Cerebellar cortex (tissue), 1 donor: ENCODE data around the gene GDPD4.

Experiments
- DNase-seq: peaks from one replicate; pipeline ENCODE4 v3.0.0-alpha.2; 2015; ENCODE audit warnings: low spot score

GDPD4 gene

DNA sequence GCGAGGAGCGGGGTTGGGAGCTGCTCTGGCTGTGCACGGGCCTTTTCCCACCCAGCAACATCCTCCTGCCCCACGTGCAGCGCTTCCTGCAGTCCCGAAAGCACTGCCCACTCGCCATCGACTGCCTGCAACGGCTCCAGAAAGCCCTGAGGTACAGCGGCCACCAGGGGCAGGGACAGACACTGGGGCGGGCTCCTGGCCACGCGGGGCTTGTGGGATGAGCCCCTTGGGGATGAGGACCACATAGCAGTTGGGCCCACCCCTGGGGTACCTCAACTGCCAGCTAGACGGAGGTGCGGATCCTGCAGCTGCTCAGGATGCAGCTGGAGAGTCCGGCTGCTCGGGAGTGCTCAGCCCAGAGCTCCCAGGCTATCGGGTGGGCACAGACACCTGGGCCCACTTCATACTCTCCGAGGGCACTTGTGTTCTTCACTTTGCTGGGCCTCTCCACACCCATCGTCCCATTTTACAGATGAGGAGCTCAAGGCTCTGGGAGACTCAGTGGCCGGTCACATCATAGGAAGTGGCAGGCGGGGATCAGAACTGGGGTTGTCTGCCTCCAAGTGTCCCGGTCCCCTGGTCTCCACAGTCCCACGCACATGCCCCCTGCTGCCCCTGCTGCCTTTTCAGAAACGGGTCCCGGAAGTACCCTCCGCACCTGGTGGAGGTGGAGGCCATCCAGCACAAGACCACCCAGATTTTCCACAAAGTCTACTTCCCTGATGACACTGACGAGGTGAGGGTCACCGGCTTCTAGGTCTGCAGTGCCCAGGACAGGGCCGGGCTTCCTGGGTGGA, 95.8 kb downstream of the GDPD4 start:
- no peak for DNase-seq

DNA sequence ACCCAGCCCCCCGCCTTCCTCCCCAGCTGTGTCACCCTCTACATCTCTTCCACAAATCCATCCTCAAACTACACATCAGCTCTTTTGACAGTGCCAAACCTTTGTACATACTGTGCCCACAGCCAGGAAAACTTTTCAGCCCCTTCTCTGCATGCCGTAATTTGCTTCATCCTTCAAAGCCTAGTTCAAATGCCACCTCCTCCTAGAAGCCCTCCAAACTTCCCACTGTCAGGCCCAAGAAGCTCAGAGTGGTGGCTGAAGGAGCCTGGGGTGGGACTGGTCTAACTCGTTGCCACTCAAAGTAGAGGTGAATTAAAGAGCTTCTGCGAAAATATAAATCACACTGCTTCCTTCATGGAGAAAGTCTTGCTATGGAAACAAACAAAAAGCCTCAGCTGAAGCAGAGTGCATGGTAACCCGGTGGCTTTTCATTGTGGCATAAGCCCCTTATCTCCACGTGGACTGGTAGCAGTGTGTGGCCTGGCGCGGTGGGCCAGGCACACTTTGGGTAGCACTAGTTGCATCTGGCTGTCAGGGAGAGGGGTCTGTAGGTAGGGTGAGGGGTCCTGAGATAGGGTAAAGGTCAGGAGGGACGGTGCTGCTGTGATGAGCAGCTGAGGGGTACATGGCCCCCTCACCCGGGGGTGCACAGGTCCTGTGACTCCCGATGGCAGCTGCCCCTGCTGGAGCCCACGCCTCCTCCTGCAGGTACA, 96.6 kb downstream of the GDPD4 start:
- no peak for DNase-seq

DNA sequence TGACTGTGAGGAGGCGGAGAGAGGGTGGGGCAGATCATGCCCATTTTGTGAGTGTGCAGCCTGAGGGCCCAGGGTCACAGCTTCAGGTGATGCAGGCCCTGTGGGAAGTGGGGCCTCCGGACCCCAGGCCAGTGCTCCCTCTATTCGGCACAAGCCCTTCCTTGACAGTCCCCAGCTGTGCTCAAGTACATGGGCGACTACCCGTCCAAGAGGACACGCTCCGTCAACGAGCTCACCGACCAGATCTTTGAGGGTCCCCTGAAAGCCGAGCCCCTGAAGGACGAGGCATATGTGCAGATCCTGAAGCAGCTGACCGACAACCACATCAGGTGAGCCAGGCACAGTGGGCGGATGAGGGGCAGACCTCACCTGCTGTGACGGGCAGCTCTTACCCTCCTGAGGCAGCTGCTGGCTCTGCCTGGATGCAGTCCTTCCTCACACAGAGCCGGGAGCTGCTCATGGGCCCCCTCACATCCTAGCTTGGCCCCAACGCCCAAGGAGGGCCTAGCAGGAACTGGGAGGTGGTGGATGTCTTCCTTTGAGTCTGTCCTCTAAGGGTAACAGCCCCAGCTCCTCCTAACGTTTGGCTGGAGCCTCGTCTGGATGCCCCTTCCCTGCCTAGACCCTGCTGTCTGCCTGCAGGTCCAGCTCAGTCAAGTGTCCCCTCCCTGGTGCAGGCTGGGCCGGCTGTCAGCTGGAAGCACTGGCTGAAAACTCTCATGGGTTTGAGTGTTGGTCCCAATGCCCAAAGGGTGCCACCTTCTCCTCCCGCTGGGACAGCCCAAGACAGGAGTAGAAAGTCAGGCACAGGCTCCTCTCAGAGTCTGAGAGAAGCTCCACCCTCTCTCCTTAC, 97.4 kb downstream of the GDPD4 start:
- no peak for DNase-seq

DNA sequence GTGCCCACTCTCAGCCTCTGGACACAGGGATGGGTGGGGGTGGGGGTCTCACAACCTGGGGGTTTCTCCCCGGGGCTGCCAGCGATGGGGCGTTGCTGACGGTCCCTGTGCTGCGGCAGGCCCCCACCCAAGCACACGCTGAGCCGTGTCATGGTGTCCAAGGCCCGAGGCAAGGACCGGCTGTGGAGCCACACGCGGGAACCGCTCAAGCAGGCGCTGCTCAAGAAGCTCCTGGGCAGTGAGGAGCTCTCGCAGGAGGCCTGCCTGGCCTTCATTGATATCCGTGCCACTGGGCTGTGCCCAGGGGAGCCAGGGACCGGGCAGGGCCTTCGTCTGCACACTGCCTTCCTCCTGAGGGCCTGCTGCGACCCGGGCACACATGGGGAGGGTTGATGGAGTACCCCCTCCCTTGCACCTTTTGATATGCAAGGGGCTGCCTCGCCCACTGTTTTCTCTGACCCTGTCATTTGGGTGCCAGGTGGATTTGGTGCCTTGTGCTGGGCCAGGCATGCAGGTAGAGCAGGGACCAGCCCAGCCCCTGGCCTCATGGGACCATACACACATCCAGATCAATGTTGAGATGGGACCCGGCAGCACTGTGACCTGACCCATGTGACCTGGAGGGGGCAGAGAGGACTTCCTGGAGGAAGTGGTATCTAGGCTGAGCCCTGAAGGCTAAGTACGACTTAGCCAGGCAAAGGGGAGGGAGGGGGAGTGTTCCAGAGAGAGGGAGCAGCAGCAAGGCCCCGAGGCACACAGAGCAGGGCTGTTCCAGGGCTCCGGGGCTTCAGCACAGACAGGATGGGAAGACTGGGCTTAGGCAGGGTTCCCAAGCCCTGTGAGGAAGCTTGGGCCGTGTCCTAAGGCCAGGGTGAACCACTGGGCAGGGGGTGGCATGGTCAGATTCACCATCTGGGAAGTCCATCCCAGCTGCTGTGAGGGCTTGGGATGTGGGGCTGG, 98.3 kb downstream of the GDPD4 start:
- DNase-seq: no peak

DNA sequence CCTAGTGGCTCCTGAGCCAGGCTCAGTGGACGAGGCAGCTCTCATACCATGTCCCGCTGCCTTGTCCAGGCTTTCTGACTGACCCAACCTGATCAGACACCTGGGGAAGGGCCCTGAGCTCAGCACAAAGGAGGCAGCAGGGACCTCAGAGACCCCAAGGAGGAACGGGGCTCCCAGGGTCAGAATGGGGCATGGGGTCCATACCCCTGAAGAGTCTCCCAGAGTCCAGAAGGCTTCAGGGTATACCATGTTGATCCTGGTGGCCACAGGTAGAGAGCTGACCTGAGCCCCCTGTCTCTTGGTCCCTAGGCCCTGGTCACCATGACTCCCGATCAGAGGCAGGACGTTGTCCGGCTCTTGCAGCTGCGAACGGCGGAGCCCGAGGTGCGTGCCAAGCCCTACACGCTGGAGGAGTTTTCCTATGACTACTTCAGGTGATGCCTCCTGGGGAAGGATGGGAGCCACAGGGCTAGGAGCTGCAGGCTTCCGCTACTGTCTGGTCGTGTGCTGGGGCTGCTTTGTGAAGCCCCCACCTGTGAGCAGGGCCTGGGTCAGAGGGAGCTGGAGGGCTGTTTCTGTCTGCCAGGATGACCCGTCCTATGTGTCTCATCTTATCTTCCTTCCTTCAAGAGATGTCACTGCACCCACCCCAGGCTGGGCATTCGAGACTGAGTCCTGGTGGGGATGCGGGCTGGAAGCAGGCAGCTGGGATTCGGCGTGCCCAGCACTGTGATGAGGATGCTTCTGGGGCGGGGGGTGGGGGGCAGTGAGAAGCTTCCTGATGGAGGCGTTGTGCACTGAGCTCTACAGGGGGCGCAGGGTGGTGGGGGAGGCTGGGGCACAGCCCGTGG, 99.3 kb downstream of the GDPD4 start:
- no peak for DNase-seq

DNA sequence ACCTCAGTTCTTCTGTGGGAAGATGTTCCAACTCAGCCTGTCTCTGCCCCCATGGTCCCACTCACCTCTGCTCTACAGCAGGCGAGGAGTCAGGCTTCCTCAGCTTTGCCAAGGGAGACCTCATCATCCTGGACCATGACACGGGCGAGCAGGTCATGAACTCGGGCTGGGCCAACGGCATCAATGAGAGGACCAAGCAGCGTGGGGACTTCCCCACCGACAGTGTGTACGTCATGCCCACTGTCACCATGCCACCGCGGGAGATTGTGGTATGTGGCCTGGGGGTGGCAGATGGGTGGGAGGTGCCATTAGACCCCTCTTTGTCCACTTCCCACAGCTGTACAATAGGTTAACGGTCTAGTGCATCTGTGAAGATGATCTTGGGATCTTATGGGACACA, 100.1 kb downstream of the GDPD4 start:
- DNase-seq: no peak

DNA sequence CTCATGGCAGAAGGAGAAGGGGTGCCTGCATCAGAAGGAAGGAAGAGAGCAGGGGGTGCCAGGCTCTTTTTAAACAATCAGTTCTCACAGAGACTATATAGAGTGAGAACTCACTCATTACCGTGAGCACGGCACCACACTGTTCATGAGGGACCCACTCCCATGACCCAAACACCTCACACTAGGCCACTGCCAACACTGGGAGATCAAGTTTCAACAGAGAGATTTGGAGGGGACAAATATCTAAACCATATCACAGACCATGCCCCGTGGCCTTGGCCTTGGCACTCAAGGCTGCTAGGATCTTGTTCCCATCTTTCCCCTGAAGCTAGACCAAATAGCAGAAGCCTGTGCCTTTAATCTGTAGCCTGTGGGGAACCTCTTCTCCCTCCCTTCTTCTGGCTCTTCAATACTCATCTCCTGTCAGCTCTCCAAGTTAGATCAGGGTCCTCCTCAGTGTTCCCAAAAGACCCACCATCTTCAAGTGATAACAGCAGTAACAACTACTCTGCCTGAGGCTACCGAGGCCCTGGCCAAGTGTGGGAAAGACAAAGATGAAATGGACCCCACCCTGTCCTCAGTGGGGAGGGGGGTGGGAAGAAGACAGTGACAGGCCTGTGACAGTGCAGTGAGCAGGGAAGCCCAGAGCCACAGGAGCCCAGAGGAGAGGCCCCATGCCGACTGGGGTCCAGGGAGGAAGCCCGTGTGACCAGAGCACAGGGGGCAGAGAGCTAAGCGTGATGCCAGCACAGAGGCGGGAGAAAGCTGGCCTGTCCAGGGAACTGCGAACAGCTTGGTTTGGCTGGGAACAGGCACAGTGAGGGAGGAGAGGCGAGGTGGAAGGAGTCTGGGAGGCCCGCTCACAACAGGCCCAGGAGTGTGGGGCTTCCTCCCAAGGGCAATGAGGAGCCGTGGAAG, 100.9 kb downstream of the GDPD4 start:
- DNase-seq: no peak

DNA sequence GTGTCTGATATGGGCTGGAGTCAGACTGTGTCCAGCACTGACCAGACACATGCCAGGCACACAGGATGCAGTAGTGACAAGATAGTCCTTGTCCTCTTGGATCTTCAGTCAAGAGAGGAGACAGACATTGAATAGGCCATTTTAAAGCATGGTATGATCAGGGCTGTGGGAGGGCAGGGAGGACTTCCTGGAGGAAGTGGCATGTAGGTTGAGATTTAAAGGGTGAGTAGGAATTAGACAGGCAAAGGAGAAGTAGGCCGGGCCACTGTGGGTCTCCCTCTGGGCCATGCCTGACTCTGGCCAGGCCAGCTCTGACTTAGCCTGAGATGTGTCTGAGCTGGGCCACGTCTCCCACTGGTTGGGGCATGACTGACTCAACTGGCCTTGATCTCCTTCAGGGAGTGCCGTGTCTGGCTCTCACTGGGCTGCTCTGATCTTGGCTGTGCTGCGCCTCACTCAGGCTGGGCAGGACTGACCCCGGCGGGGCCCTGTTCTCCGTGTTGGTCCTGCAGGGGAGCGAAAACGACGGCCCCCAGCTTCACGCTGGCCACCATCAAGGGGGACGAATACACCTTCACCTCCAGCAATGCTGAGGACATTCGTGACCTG, 102.2 kb downstream of the GDPD4 start:
- DNase-seq: no peak

DNA sequence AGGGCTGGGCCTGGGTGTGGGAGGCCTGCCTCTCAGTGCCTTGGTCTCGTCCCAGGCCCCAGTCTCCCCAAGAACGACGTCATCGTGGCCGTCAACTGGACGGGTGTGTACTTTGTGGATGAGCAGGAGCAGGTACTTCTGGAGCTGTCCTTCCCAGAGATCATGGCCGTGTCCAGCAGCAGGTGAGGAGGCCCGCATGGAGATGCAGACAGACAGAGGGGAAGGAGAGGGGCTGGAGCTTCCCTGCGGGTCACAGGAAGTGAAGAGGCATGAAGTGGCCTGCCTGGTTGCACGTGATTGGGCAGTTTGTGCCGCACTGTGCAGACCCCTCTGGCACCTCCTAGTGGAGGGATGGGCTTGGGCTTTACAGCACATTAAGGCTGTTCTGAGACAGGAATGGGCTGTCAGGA, 103.0 kb downstream of the GDPD4 start:
- DNase-seq: peak; percentile 26

DNA sequence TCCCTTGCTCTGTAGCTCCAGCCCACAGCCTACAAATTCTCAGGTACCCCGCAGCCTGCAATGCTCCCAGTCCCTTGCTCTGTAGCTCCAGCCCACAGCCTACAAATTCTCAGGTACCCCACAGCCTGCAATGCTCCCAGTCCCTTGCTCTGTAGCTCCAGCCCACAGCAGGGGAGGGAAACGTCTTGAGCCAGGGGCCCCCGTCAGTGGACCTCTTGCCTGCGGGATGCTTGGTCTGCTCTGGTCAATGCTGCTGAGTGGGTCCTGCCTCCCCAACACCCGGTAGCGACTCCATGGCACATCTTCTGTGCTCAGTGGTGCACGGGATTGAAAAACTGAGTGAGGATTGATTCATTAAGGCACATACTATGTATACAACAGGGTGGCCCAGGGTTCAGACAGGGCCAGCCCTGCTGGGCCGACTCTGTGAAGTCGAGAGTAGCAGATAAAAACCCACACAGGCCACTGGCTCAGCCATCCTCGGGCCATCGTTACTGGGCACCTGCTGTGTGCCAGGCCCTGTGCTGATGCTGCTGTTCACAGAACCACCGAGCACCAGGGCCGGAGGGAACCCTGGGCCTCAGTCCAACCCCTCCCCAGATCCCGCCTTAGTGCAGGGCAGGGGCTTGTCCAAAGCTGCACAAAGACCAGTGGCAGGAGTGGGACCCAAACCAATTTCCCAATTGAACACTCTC, 103.7 kb downstream of the GDPD4 start:
- DNase-seq: no peak

DNA sequence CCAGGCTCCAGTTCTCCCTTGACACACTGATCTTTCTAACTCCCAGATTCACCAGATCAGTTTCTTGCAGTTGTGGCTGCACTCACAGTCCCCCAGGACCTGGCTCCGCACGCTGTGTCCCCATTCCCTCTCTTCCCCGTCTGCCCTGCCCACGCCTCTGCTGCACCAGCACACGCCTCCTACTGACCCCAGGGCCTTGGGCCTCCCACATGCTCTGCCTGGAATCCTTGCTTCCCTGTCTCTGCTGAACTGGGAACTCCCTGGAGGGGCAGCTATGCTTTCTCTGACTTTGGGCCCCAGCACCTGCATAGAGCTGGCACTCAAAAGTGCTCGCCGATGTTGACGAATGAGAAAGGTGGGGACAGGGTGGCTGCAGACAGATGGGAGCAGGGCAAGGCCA, 104.5 kb downstream of the GDPD4 start:
- DNase-seq: no peak

DNA sequence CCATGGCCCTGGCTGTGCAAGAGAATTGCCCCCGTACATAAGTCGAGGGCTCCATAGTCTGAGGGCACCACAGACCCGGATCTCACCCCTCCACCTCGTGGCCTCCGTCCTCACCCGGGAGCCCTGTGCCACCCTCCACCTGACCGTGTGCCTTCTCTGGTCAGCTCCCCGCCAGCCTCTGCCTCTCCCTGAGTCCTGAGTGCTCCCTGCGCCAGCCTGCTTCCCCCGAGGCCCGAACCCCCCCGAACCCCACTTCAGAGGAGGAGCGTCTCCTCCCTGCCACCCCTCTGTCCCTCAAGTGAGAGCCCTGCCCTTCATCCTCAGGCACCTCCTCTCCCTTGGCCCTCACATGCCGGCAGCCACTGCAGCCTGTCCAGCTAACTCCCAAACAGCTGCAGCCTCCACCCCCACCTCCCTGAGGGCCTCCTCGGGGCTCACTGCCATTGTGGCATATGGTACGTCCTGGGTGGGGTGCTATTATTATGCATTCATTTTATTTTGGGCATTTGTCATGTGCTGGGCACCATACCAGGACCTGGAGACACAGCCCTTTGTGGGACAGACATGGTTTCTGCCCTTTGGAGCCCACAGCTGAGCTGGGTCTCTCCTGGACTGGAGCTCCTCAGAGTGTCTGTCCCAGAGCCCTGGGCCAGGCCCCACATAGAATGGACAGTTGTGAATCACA, 106.3 kb downstream of the GDPD4 start:
- peak; percentile 46 for DNase-seq

DNA sequence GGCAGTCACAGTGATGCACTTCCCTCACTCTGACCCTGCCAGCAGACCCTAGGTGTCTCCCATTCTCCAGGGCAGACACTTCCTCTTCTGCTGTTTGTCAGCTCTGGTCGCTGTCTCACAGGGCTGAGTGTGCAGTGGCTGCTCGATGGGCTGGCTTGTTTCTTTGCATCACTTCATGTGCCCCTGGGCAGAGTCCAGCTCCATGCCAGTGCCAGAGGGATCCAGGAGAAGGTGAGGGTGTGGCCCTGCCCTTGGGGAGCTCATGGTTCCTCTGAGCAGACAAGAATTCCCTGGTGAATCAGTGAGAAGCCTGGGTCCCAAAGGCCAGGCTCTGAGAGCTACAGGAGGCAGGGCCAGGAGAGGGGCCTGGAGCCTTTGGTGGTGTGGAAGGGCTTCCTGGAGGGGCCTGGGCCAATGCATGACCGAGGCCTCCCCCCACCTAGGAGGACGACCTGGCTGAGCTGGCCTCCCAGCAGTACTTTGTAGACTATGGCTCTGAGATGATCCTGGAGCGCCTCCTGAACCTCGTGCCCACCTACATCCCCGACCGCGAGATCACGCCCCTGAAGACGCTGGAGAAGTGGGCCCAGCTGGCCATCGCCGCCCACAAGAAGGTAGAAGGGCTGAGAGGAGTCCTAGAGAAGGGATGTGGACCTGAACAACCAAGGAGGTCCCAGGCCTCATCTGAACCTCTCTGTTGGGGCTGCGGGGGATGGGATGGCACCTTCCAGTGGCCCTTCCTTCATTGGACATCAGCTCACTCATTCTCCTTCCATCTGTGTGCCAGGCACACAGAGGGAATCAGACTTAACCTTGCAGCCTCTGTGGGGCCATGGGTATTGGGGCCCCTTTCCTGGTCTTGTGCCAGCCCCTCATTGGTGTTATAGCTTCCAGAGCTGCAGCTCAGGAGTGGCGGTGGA, 107.3 kb downstream of the GDPD4 start:
- DNase-seq: no peak

DNA sequence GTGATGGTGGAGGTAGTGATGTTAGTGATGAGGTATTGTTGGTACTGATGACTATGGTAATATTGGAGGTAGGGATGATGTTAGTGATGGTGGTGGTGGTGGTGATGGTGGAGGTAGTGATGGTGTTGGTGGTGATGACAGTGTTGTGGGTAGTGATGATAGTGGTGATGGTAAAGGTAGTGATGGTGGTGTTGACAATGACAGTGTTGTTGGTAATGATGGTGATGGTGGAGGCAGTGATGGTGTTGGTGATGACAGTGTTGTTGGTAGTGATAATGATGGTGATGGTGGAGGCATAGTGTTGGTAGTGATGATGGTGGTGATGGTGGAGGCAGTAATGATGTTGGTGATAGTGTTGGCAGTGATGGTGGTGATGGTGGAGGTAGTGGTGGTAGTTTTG, 108.3 kb downstream of the GDPD4 start:
- DNase-seq: no peak

DNA sequence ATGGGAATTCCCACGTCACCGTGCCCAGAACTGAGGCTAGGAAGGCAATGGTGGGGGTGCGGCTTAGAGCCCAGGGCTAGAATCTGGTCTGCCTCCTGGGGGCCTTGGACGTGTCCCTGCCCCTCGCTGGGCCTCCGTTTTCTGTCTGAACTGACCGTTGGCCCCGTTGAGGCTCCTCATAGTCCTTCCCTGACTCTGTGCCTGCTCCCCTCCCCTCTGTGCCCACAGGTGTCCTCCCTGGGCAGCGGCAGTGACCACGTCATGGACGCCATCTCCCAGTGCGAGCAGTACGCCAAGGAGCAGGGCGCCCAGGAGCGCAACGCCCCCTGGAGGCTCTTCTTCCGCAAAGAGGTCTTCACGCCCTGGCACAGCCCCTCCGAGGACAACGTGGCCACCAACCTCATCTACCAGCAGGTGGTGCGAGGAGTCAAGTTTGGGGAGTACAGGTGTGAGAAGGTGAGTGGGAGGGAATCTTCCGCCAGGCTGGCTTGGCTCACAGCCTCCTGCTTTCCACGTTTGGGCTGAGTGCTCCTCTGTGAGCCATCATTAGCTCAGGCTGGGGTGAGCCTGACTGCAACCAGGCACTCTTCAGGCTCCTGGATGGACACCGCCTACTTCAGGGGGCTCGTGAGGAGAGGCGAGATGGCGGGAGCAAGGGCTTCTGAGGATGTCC, 109.5 kb downstream of the GDPD4 start:
- peak; percentile 48 for DNase-seq

DNA sequence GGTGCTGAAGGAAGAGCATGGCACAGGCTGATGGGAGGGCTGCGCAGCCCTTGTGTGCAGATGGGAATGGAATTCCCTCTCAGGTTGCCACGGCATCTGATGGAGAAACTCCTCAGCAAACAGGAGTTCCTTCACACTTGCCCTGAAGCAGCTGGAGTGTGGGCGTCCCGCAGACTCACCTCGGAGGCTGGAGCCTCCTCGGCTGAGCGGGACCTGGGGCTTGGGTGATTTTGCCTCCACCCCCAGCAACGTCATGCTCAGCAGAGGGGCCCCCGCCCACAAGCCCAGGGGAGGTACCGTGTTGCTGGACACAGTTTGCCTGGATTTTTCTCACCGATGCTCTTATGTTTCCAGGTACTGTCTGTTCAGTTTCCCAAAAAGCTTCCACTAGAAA, 110.1 kb downstream of the GDPD4 start:
- no peak for DNase-seq
